Measurements from ENCODE around the gene ITGAX. TPM values are rescaled to one million over a fixed set of nuclear protein-coding genes. Genes with fewer than 3 reads are reported as not detected.

ITGAX gene
- total and polyA plus RNA-seq, 10 donors, result 8.9 to 330 (median 123) TPM

DNA sequence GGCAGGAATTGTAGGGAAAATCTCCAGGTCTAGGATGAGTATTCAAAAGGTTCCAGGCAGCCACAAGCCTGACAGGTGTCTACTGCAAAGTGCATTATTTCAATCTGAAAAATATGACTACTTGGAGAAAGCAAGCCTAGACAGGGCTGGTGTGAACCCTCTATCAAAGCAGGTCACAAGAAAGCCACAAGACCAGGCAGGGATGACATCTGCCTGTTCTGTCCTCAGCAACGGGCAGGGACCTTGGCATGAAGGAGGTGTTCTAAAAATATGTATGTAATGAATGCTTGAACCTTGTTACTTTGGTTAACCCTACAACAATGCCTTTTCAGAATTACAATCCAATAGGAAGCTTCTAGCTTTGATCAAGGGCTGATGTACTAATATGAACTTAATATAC lies 74.3 kb downstream of the ITGAX start:
- intact Hi-C loops (cut with DNase I; ENCODE audit: low total_unique reads), result no loop called here
- no peak for DNase-seq
- WGBS, 5 donors, result 12 to 45% (median 29%) methylated on average over 1 of the region's 1 CpG
- Histone ChIP-seq H3K4me1 (peaks cover 0 to 13% (median 7%) of the 10 kb centered on the region in 6 donors), H3K9me3 (no peaks in the 10 kb centered on the region), H3K36me3 (no peaks in the 10 kb centered on the region), H3K27me3 (replicated peaks in 1 of 7) (peaks cover 0 to 12% (median 0%) of the 10 kb centered on the region in 7 donors), H3K27ac (no peak overlapping the region), H3K4me3 (no peak overlapping the region)
- TF ChIP-seq POLR2AphosphoS5 (IDR thresholded peaks at IDR 0.05) (no peak), POLR2A (IDR thresholded peaks at IDR 0.05) (no peak)
- TF ChIP-seq, protein P1, sequence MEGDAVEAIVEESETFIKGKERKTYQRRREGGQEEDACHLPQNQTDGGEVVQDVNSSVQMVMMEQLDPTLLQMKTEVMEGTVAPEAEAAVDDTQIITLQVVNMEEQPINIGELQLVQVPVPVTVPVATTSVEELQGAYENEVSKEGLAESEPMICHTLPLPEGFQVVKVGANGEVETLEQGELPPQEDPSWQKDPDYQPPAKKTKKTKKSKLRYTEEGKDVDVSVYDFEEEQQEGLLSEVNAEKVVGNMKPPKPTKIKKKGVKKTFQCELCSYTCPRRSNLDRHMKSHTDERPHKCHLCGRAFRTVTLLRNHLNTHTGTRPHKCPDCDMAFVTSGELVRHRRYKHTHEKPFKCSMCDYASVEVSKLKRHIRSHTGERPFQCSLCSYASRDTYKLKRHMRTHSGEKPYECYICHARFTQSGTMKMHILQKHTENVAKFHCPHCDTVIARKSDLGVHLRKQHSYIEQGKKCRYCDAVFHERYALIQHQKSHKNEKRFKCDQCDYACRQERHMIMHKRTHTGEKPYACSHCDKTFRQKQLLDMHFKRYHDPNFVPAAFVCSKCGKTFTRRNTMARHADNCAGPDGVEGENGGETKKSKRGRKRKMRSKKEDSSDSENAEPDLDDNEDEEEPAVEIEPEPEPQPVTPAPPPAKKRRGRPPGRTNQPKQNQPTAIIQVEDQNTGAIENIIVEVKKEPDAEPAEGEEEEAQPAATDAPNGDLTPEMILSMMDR (IDR thresholded peaks at IDR 0.05 in 8 of 11, conservative IDR thresholded peaks at IDR 0.05 in 3 of 11), result no peak

DNA sequence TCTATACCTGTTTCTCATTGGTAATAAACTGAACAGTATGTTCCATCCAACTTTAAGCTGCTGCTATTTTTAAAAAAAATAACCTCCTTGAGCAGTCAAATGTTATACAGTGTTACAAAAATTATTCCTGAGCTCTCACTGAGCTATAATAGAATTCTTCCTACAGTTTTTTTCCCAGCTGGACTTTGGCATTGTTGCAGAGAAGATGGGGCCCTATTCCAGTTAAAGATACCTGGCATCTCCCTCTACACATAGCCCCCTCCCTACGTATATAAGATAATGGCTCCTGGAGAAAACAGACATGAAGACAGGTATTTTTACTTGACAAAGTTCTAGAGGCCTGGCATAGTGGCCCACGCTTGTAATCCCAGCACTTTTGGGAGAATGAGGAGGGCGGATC lies 74.8 kb downstream of the ITGAX start:
- intact Hi-C loops (cut with DNase I; ENCODE audit: low total_unique reads), result no loop called here
- Histone ChIP-seq H3K9me3 (no peaks in the 10 kb centered on the region), H3K4me3 (no peak overlapping the region), H3K4me1 (peaks cover 0 to 13% (median 7%) of the 10 kb centered on the region in 6 donors), H3K27ac (no peak overlapping the region), H3K36me3 (no peaks in the 10 kb centered on the region), H3K27me3 (replicated peaks in 1 of 7) (peaks cover 0 to 12% (median 0%) of the 10 kb centered on the region in 7 donors)
- DNase-seq, result no peak
- 83 to 94% (median 91%) methylated on average over 3 of the region's 3 CpGs for WGBS, 5 donors
- TF ChIP-seq POLR2AphosphoS5 (IDR thresholded peaks at IDR 0.05) (no peak), POLR2A (IDR thresholded peaks at IDR 0.05) (no peak)
- TF ChIP-seq, protein P1 (IDR thresholded peaks at IDR 0.05 in 8 of 11, conservative IDR thresholded peaks at IDR 0.05 in 3 of 11), result no peak

DNA sequence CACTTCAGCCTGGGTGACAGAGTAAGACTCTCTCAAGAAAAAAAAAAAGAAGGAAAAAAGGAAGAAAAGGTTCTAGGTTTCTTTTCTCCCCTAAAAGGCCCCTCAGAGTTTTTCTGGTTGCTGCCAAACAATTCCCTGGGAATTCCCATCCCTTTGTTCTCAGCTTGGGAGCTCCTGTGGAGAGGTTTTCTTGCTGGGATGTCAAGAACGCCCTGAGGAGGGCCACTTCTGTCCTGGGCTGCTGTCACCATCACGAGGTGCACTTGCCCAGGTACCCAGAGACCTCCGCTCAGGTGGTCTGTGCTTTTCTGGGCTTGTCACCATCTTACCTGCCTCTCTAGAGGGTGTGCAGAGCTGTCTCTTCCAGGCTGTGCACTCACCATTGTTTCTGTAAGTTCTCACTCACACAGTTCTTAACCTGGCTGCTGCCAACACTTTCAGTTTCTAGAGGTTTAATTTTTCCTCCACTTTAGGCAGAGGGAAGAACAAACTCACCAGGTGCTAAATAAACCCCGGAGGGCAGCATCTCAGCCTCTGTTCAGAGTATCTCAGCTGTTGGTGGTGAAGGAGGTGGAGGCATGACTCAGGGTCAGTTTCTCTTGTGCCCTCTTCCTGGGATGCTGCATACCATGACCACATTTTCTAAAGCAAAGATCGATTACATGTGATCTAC lies 75.5 kb downstream of the ITGAX start:
- no peak for DNase-seq
- 52 to 77% (median 71%) methylated on average over 5 of the region's 5 CpGs for WGBS, 5 donors
- peaks cover 0 to 13% (median 7%) of the 10 kb centered on the region in 6 donors for H3K4me1 ChIP-seq
- no peaks in the 10 kb centered on the region for H3K36me3 ChIP-seq
- H3K4me3 ChIP-seq, result no peak overlapping the region
- H3K9me3 ChIP-seq, result no peaks in the 10 kb centered on the region
- TF ChIP-seq, protein P1 (IDR thresholded peaks at IDR 0.05 in 8 of 11, conservative IDR thresholded peaks at IDR 0.05 in 3 of 11), result no peak
- TF ChIP-seq POLR2AphosphoS5 (IDR thresholded peaks at IDR 0.05) (no peak), POLR2A (IDR thresholded peaks at IDR 0.05) (no peak)
- peaks cover 0 to 12% (median 0%) of the 10 kb centered on the region in 7 donors for H3K27me3 ChIP-seq (replicated peaks in 1 of 7)
- H3K27ac ChIP-seq, result no peak overlapping the region
- intact Hi-C loops (cut with DNase I; ENCODE audit: low total_unique reads), result no loop called here

Other genes with a start within 250 kb of the ITGAX start
- gene BCKDK, start 246.8 kb upstream of the ITGAX start, total RNA-seq, result 10 to 100 TPM; 36.9 to 55.7 (median 40.2) TPM
- gene BCKDK, start 246.8 kb upstream of the ITGAX start, polyA plus RNA-seq, result 10 to 100 TPM; 15.0 to 27.5 (median 17.4) TPM
- gene KAT8, start 237.5 kb upstream of the ITGAX start, total RNA-seq, result 10 to 100 TPM; 63.2 to 94.8 (median 85.2) TPM
- 10 to 100 TPM; 48.7 to 63.6 (median 56.5) TPM for gene KAT8, start 237.5 kb upstream of the ITGAX start, polyA plus RNA-seq
- gene PRSS8, start 219.4 kb upstream of the ITGAX start, total RNA-seq, result not detected
- under 1 TPM; 0.07 to 0.19 (median 0.15) TPM for gene PRSS8, start 219.4 kb upstream of the ITGAX start, polyA plus RNA-seq
- gene PRSS36, start 205.1 kb upstream of the ITGAX start, total RNA-seq, result 1 to 10 TPM in 4 of 7 donors, under 1 TPM in 2, not detected in 1; 0.70 to 2.0 (median 1.3) TPM
- 1 to 10 TPM; 1.5 to 2.6 (median 2.0) TPM for gene PRSS36, start 205.1 kb upstream of the ITGAX start, polyA plus RNA-seq
- 100 to 1,000 TPM; 119 to 474 (median 284) TPM for gene FUS, start 175.0 kb upstream of the ITGAX start, total RNA-seq
- 100 to 1,000 TPM; 225 to 694 (median 516) TPM for gene FUS, start 175.0 kb upstream of the ITGAX start, polyA plus RNA-seq
- gene PYCARD, start 152.4 kb upstream of the ITGAX start, total RNA-seq, result 100 to 1,000 TPM in 2 of 7 donors, 10 to 100 TPM in 5; 68.0 to 135 (median 90.1) TPM
- 100 to 1,000 TPM; 109 to 117 (median 114) TPM for gene PYCARD, start 152.4 kb upstream of the ITGAX start, polyA plus RNA-seq
- under 1 TPM in 4 of 7 donors, not detected in 3; 0.05 to 0.26 (median 0.15) TPM for gene TRIM72, start 141.1 kb upstream of the ITGAX start, total RNA-seq
- gene TRIM72, start 141.1 kb upstream of the ITGAX start, polyA plus RNA-seq, result under 1 TPM; 0.06 to 0.15 (median 0.09) TPM
- gene PYDC1, start 138.0 kb upstream of the ITGAX start, total RNA-seq, result not detected
- gene PYDC1, start 138.0 kb upstream of the ITGAX start, polyA plus RNA-seq, result 1 to 10 TPM in 1 of 3 donors, under 1 TPM in 1, not detected in 1; 0.72 to 2.7 TPM
- gene ITGAM, start 95.2 kb upstream of the ITGAX start, total RNA-seq, result 100 to 1,000 TPM in 2 of 7 donors, 10 to 100 TPM in 5; 38.5 to 154 (median 77.7) TPM
- 10 to 100 TPM in 2 of 3 donors, 1 to 10 TPM in 1; 4.3 to 14.9 (median 11.8) TPM for gene ITGAM, start 95.2 kb upstream of the ITGAX start, polyA plus RNA-seq
- 10 to 100 TPM in 6 of 7 donors, 1 to 10 TPM in 1; 6.7 to 25.8 (median 19.3) TPM for gene ITGAD, start 38.2 kb downstream of the ITGAX start, total RNA-seq
- gene ITGAD, start 38.2 kb downstream of the ITGAX start, polyA plus RNA-seq, result 1 to 10 TPM; 1.2 to 3.5 (median 2.3) TPM
- not detected for gene COX6A2, start 73.2 kb downstream of the ITGAX start, total RNA-seq
- under 1 TPM in 2 of 3 donors, not detected in 1; 0.79 to 0.80 TPM for gene COX6A2, start 73.2 kb downstream of the ITGAX start, polyA plus RNA-seq
- 1 to 10 TPM in 2 of 7 donors, under 1 TPM in 5; 0.52 to 1.7 (median 0.69) TPM for gene ZNF843, start 87.6 kb downstream of the ITGAX start, total RNA-seq
- under 1 TPM; 0.10 to 0.15 (median 0.12) TPM for gene ZNF843, start 87.6 kb downstream of the ITGAX start, polyA plus RNA-seq
- gene ARMC5, start 104.3 kb downstream of the ITGAX start, total RNA-seq, result 10 to 100 TPM in 6 of 7 donors, 1 to 10 TPM in 1; 9.2 to 13.9 (median 11.7) TPM
- gene ARMC5, start 104.3 kb downstream of the ITGAX start, polyA plus RNA-seq, result 10 to 100 TPM in 2 of 3 donors, 1 to 10 TPM in 1; 8.8 to 23.5 (median 16.2) TPM
- 10 to 100 TPM; 17.6 to 69.0 (median 36.4) TPM for gene TGFB1I1, start 117.0 kb downstream of the ITGAX start, total RNA-seq
- 10 to 100 TPM; 10.7 to 23.6 (median 13.5) TPM for gene TGFB1I1, start 117.0 kb downstream of the ITGAX start, polyA plus RNA-seq
- 1 to 10 TPM in 1 of 7 donors, under 1 TPM in 3, not detected in 3; 0.17 to 1.2 (median 0.53) TPM for gene SLC5A2, start 127.9 kb downstream of the ITGAX start, total RNA-seq
- 1 to 10 TPM; 1.3 to 2.3 (median 1.7) TPM for gene SLC5A2, start 127.9 kb downstream of the ITGAX start, polyA plus RNA-seq
- gene RUSF1, start 153.2 kb downstream of the ITGAX start, total RNA-seq, result 10 to 100 TPM; 43.1 to 73.3 (median 51.4) TPM
- 10 to 100 TPM; 36.6 to 64.8 (median 42.6) TPM for gene RUSF1, start 153.2 kb downstream of the ITGAX start, polyA plus RNA-seq
- 10 to 100 TPM in 4 of 7 donors, 1 to 10 TPM in 2, under 1 TPM in 1; 0.86 to 94.3 (median 13.6) TPM for gene AHSP, start 172.7 kb downstream of the ITGAX start, total RNA-seq
- 1 to 10 TPM in 2 of 3 donors, under 1 TPM in 1; 0.76 to 5.1 (median 1.6) TPM for gene AHSP, start 172.7 kb downstream of the ITGAX start, polyA plus RNA-seq